OCI-LY7 (cell line): ENCODE results near the gene ZYX.

Experiments
- CTCF ChIP-seq: fragments of 200-600 bp; sonication (generic); conservative IDR thresholded peaks from 2 replicates; pipeline ENCODE4 v1.5.1; 2014; ENCODE audit warnings: mild to moderate bottlenecking, antibody characterized with exemption, low read length, moderate library complexity, mixed read lengths
- EZH2phosphoT487 ChIP-seq: fragments of 200-600 bp; sonication (generic); IDR thresholded peaks from 2 replicates; pipeline ENCODE4 v1.6.1; 2018; ENCODE audit warnings: low read depth, borderline replicate concordance, mild to moderate bottlenecking, mixed run types, antibody characterized with exemption, low read length, moderate library complexity, mixed read lengths

- no peak for TF ChIP-seq CTCF
- no peak for TF ChIP-seq EZH2phosphoT487
Observed at GRCh38 chr7:143431109-143431508, 50.0 kb downstream of the ZYX start.
